Endodermal cell (in vitro differentiated cells): ENCODE data around the gene FAIM2. TPM values are rescaled to one million over a fixed set of nuclear protein-coding genes. Genes with fewer than 3 reads are reported as not detected.

ENCODE experiments used
- DNase-seq: peaks from one replicate; pipeline ENCODE4 v3.0.0-alpha.2; 2017
- H3K27ac ChIP-seq: 2 replicates; pipeline ENCODE4 v1.5.1; 2013; ENCODE audit warnings: mild to moderate bottlenecking, low read depth, low read length, moderate library complexity
- H3K27me3 ChIP-seq: 2 replicates; pipeline ENCODE4 v1.6.1; 2013; ENCODE audit warnings: mild to moderate bottlenecking, low read length, moderate library complexity; ENCODE audit not compliant: insufficient read depth, control insufficient read depth, poor library complexity, severe bottlenecking
- H3K36me3 ChIP-seq: 2 replicates; pipeline ENCODE4 v1.7.0; 2013; ENCODE audit warnings: mild to moderate bottlenecking, low read length, moderate library complexity; ENCODE audit not compliant: control insufficient read depth, insufficient read depth
- H3K4me1 ChIP-seq: one replicate; pipeline ENCODE4 v1.7.0; 2013; ENCODE audit warnings: low read length; ENCODE audit not compliant: control insufficient read depth, insufficient read depth
- H3K4me3 ChIP-seq: 2 replicates; pipeline ENCODE4 v1.5.1; 2013; ENCODE audit warnings: mild to moderate bottlenecking, low read length, moderate library complexity
- H3K9ac ChIP-seq: 2 replicates; pipeline ENCODE4 v1.6.1; 2013; ENCODE audit warnings: mild to moderate bottlenecking, low read length, moderate library complexity; ENCODE audit not compliant: poor library complexity, severe bottlenecking; ENCODE audit errors: extremely low read depth
- H3K9me3 ChIP-seq: 2 replicates; pipeline ENCODE4 v1.6.1; 2013; ENCODE audit warnings: mild to moderate bottlenecking, low read length, moderate library complexity; ENCODE audit not compliant: control insufficient read depth
- H3K27ac Mint-ChIP-seq: 2 replicates; pipeline ENCODE4 v1.8.0; 2020; ENCODE audit warnings: mixed read lengths
- H3K27me3 Mint-ChIP-seq: 2 replicates; pipeline ENCODE4 v1.8.0; 2021; ENCODE audit warnings: mild to moderate bottlenecking, mixed read lengths; ENCODE audit not compliant: insufficient read depth
- H3K36me3 Mint-ChIP-seq: 2 replicates; pipeline ENCODE4 v1.8.0; 2020; ENCODE audit warnings: low read depth, mixed read lengths
- H3K4me1 Mint-ChIP-seq: 2 replicates; pipeline ENCODE4 v1.8.0; 2020; ENCODE audit warnings: mixed read lengths
- H3K4me3 Mint-ChIP-seq: 2 replicates; pipeline ENCODE4 v1.8.0; 2020; ENCODE audit warnings: mild to moderate bottlenecking, moderate library complexity, mixed read lengths
- H3K9me3 Mint-ChIP-seq: 2 replicates; pipeline ENCODE4 v1.8.0; 2020; ENCODE audit warnings: mild to moderate bottlenecking, mixed read lengths
- CTCF ChIP-seq: fragments of 200-600 bp; sonication (generic); conservative IDR thresholded peaks from 2 replicates; pipeline ENCODE4 v1.5.0; 2021; ENCODE audit warnings: antibody characterized with exemption, mild to moderate bottlenecking
- WGBS, 2 experiments: methylation state at CpG; one replicate each; pipeline versions ENCODE4 v1.1.5 to v1.1.7; 2013; ENCODE audit warnings: missing lambda C conversion rate in 2 of 2, mixed read lengths in 1 of 2; ENCODE audit not compliant: insufficient coverage in 1 of 2, insufficient read length in 1 of 2; 5-methylcytosine and 5-hydroxymethylcytosine counted together
- total RNA-seq, 2 donors: library from RNA; stranded (reverse); fragmentation: NEBNext Ultra II Directional in 1 of 2; extraction: Animal tissue kit (Norgen Biotek cat#: 25700) in 1 of 2; gene quantifications; 2 replicates in 1 of 2; 3 replicates in 1 of 2; pipeline ENCODE4 v1.2.1, GENCODE V29; 2021

Gene FAIM2
- total RNA-seq, 2 donors from 2014 or later, result not detected

DNA sequence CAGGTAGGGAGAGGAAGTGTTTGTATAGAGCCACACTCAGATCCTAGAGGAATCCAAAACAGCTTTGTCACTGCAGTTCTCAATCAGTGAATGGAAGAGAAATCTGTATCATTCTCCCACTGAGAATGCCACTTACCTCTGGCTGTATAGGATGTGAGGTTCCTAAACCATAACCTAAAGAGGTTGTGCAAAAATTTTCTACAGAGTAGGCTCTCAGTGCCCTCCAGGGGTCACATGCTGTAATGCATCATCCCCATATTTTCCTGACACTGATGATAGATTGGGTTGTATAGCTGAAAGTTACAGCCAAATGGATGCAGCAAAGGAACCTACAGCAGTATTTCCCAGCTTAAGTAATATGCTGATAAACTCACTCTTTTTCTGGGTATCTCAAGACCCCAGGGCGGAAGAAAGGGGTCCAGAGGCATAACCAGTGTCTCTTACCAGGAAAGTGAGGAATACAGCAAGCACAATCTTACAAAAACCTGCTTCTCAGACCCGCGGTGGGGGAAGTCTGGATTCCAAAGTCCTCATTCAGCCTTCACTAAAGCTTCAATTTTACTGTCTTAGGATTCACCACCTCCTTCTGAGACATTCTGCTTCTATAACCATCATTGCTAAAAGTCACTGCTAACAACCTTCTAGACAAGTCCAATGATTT is 64.6 kb downstream of the FAIM2 start:
- peak; percentile 85 for TF ChIP-seq CTCF
- Histone ChIP-seq H3K4me3 (no peak overlapping the region), H3K9ac (no peak overlapping the region), H3K27me3 (no peaks in the 10 kb centered on the region), H3K27ac (no peak overlapping the region), H3K4me1 (no peaks in the 10 kb centered on the region), H3K36me3 (no peaks in the 10 kb centered on the region), H3K9me3 (no peaks in the 10 kb centered on the region)
- Mint-ChIP-seq H3K9me3 (no peaks in the 10 kb centered on the region), H3K4me1 (peaks cover 12% of the 10 kb centered on the region), H3K27me3 (peaks cover 11% of the 10 kb centered on the region), H3K27ac (no peak overlapping the region), H3K4me3 (no peak overlapping the region), H3K36me3 (peaks cover 1% of the 10 kb centered on the region)
- WGBS, 2 experiments, result 44 to 49% methylated on average over 3 of the region's 3 CpGs
- DNase-seq, result peak; percentile 82

DNA sequence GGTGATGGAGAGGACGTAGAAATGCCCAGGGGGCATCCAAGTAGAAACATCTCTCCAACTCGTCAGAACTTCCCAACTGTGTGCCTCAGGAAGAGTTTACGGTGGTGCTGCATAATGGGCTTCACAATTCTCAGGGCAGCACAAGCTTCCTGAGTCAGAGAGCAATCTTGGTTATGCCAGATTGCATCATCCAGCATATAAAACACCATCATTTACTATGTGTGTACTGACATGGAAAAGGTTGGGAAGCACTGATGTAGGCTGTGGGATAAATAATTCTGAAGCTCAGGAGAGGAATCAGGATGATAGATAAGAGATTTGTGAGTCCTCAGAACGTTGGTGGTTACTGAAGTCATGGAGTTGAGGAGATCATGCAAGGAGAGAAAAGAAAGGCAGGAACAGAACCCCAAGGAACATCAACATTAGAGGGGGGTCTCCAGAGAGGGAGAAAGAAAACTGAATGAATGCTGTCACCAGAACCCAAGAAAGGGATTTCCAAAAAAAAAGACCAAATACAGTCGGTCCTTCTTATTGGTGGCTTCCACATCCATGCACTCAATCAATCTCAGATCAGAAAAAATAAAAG is 70.8 kb downstream of the FAIM2 start:
- no peak for DNase-seq
- no peak for TF ChIP-seq CTCF
- H3K27me3 ChIP-seq, result no peaks in the 10 kb centered on the region
- no peak overlapping the region for H3K27ac ChIP-seq
- Mint-ChIP-seq H3K9me3 (no peaks in the 10 kb centered on the region), H3K27me3 (peaks cover 8% of the 10 kb centered on the region), H3K4me3 (no peak overlapping the region), H3K4me1 (peaks cover 8% of the 10 kb centered on the region), H3K27ac (no peak overlapping the region), H3K36me3 (peaks cover 1% of the 10 kb centered on the region)
- 86 to 89% methylated on average over 2 to 5 of the region's 5 CpGs for WGBS, 2 experiments
- H3K36me3 ChIP-seq, result no peaks in the 10 kb centered on the region
- no peaks in the 10 kb centered on the region for H3K9me3 ChIP-seq
- H3K4me3 ChIP-seq, result no peak overlapping the region
- no peak overlapping the region for H3K9ac ChIP-seq
- H3K4me1 ChIP-seq, result no peaks in the 10 kb centered on the region

GRCh38 chr12:49831717-49832116 is 72.0 kb downstream of the FAIM2 start:
- TF ChIP-seq CTCF, result no peak
- DNase-seq, result no peak
- Histone ChIP-seq H3K4me1 (peaks cover 6% of the 10 kb centered on the region), H3K27me3 (no peaks in the 10 kb centered on the region), H3K27ac (no peak overlapping the region), H3K36me3 (no peaks in the 10 kb centered on the region), H3K9ac (no peak overlapping the region), H3K4me3 (no peak overlapping the region), H3K9me3 (no peaks in the 10 kb centered on the region)
- Mint-ChIP-seq H3K4me3 (no peak overlapping the region), H3K27me3 (peaks cover 5% of the 10 kb centered on the region), H3K4me1 (peaks cover 12% of the 10 kb centered on the region), H3K27ac (no peak overlapping the region), H3K36me3 (no peaks in the 10 kb centered on the region), H3K9me3 (no peaks in the 10 kb centered on the region)
- WGBS, 2 experiments, result 98 to 100% methylated on average over 1 to 2 of the region's 2 CpGs
